ENCODE measurements around the gene CDK6. TPM values are rescaled to one million over a fixed set of nuclear protein-coding genes. Genes with fewer than 3 reads are reported as not detected.
"Not testable (repeated sequence)": the region's sequence is repeated elsewhere in the genome, so short reads cannot be mapped to it uniquely, and the experiment has no call there.

CDK6 gene
- total RNA-seq, 1 donor from 2014 or later: 254 TPM

DNA sequence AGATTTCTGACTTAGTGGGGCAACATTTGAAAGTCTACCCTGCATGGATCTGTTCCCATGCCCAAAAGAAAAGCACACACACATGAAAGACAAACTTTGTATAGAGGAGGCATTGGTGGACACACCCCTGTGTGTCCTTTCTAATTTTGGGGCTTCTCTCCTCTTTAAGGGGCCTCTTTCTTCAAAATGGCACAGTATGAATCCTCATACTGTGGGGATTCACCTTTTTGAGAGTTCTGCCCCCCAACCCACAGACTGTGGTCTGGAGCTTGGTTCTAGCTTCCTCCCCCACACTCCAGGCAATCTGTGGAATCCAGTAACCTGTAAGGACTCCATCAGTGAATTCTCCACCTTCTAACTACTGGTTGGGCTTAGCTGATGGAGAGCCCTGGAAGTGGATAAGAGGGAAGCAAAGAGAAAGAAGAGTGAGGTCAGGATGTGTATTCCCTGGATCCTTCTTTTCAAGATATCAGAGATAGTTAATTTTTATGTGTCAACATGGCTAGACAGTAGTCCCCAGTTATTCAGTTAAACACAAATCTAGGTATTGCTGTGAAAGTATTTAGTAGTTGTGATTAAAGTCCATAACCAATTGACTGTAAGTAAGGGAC, 32.4 kb upstream of the CDK6 start:
- H3K36me3 Mint-ChIP-seq (ENCODE audit: low read depth): peaks cover 43% of the 10 kb centered on the region
- H3K27ac Mint-ChIP-seq: no peak overlapping the region
- H3K4me3 Mint-ChIP-seq (ENCODE audit: low read depth): no peak overlapping the region

DNA sequence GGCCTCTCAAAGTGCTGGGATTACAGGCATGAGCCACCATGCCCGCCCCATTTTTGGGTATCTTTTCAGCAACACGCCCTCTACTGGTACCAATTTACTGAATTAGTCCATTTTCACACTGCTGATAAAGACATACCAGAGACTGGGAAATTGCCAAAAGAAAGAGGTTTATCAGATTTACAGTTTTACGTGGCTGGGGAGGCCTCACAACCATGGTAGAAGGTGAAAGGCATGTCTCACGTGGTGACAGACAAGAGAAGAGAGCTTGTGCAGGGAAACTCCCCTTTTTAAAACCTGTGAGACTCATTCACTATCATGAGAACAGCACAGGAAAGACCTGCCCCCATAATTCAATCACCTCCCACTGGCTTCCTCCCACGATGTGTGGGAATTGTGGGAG, 27.8 kb upstream of the CDK6 start:
- intact Hi-C loops (cut with micrococcal nuclease): loop anchor here (1.0 kb wide), 1 partner anchor 40 kb away; no protein-coding TSS in a partner anchor
- peaks cover 42% of the 10 kb centered on the region for H3K36me3 Mint-ChIP-seq (ENCODE audit: low read depth)
- not testable (repeated sequence) for H3K4me3 Mint-ChIP-seq (ENCODE audit: low read depth); H3K27me3 Mint-ChIP-seq (ENCODE audit: low read depth); DNase-seq (ENCODE audit: low spot score); H3K4me1 Mint-ChIP-seq (ENCODE audit: low read depth)
- peaks cover 39% of the 10 kb centered on the region for H3K9me3 Mint-ChIP-seq
- H3K27ac Mint-ChIP-seq: peak overlapping the region; percentile 34

More for the DNA sequence above, 32.4 kb upstream of the CDK6 start:
- H3K27me3 Mint-ChIP-seq (ENCODE audit: low read depth): no peaks in the 10 kb centered on the region
- DNase-seq (ENCODE audit: low spot score): no peak
- peaks cover 15% of the 10 kb centered on the region for H3K4me1 Mint-ChIP-seq (ENCODE audit: low read depth)
- intact Hi-C loops (cut with micrococcal nuclease): no loop called here
- H3K9me3 Mint-ChIP-seq: peaks cover 50% of the 10 kb centered on the region

DNA sequence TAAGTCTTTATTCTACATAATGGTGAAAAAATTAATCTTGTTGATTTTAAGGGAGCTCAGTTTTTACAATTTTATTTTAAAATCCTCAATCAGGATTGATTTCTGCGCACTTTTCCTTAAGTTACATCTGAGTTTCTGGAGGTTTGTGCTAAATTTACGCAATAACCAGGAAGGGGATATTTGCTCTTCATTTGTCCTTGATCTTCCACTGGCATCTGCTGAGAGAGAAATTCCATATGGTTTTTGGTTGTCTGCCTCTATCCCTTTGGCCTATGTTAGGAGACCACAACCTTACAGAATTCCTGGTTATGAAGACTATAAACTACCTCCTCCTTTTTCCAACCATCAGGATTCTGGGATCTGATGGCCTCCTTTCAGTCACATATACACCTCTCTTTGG, 20.1 kb upstream of the CDK6 start:
- Mint-ChIP-seq H3K4me1 (ENCODE audit: low read depth) (peaks cover 17% of the 10 kb centered on the region), H3K27me3 (ENCODE audit: low read depth) (no peaks in the 10 kb centered on the region)
- intact Hi-C loops (cut with micrococcal nuclease): no loop called here

DNA sequence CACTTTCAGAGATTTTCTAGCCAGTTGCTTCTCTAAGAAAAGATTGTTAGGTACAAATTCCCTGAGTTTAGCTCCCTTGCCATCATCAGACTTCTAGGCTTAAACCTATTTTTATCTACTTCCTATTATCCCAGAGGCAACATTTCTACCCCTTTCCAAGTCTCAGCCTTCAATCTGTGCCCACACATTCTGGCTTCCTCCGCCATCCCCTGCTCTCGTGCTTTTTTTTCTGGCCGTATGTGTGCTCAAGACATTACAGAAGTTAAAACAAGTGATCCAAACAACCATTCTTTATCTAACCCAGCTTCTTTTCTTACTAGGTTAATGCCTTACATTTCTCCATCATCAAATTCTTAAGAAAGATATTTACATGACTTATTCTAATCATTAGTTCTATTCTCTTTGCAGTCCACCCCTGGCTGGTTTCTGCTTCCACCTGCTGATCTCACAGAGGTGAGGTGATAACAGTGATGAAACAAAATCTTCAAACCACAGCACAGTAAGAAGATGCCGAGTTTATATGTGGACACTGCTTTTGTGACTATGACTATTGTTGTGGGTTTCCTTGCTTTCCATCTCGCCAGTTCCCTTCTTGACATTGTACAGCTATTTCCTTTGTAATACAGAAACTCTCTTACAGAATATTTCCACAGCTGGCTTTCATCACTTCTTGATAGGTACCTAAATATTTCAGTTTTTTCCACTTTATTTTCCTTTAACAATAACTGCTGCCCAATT, 18.3 kb upstream of the CDK6 start:
- no peaks in the 10 kb centered on the region for H3K9me3 Mint-ChIP-seq
- no peak for DNase-seq (ENCODE audit: low spot score)
- H3K36me3 Mint-ChIP-seq (ENCODE audit: low read depth): peaks cover 3% of the 10 kb centered on the region
- H3K27ac Mint-ChIP-seq: peak overlapping the region; percentile 83
- no peaks in the 10 kb centered on the region for H3K27me3 Mint-ChIP-seq (ENCODE audit: low read depth)
- no peak overlapping the region for H3K4me3 Mint-ChIP-seq (ENCODE audit: low read depth)
- peaks cover 17% of the 10 kb centered on the region for H3K4me1 Mint-ChIP-seq (ENCODE audit: low read depth)
- intact Hi-C loops (cut with micrococcal nuclease): loop anchor here (1.0 to 2.0 kb wide), 2 partner anchors 20 to 50 kb away; no protein-coding TSS in a partner anchor

More for the DNA sequence above, 20.1 kb upstream of the CDK6 start:
- Mint-ChIP-seq H3K9me3 (no peaks in the 10 kb centered on the region), H3K36me3 (ENCODE audit: low read depth) (peaks cover 5% of the 10 kb centered on the region), H3K27ac (no peak overlapping the region), H3K4me3 (ENCODE audit: low read depth) (no peak overlapping the region)
- DNase-seq (ENCODE audit: low spot score): no peak

DNA sequence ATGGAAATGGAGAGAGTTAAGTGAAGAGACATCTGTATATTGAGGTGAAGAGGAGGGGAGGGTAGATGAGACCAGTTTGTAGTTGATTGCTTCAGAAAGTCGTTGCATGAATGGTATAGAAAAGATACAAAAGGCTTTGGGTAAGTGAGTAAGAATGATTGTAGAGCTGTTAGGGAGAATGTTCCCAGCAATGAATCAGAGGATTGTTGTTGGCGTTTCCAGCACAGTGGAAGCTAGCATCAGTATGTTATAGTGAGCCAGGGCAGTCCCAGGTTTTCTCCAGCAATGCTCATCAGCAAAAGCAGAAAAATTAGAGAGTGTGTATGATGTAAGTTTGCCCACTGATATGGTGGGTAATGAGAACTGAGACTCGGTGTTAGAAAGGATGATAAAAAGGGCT, 15.4 kb upstream of the CDK6 start:
- H3K9me3 Mint-ChIP-seq: no peaks in the 10 kb centered on the region
- H3K4me3 Mint-ChIP-seq (ENCODE audit: low read depth): no peak overlapping the region
- H3K27ac Mint-ChIP-seq: no peak overlapping the region
- DNase-seq (ENCODE audit: low spot score): no peak
- H3K27me3 Mint-ChIP-seq (ENCODE audit: low read depth): no peaks in the 10 kb centered on the region
- intact Hi-C loops (cut with micrococcal nuclease): loop anchor here (1.0 kb wide), 1 partner anchor 14 kb away; no protein-coding TSS in a partner anchor
- H3K4me1 Mint-ChIP-seq (ENCODE audit: low read depth): peaks cover 24% of the 10 kb centered on the region
- H3K36me3 Mint-ChIP-seq (ENCODE audit: low read depth): peaks cover 3% of the 10 kb centered on the region

DNA sequence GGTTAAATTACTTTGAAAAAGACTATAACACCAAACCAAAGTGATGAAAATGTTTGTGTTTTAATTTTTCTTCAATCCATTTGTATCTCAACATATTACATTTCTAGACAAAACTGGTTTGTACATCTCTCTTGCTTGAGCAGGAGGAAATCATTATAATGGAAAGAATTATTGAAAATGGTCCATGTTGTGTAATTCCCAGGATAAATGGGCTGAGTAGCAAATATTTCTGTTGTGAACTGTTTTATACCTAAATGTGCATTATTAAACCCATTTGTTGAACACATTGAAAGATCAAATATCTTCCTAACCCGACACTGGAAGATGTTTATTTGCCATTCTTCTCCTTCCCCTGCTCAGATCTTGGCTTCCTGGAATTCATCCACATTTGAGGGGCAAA, 14.1 kb upstream of the CDK6 start:
- H3K4me3 Mint-ChIP-seq (ENCODE audit: low read depth): no peak overlapping the region
- DNase-seq (ENCODE audit: low spot score): no peak
- peaks cover 18% of the 10 kb centered on the region for H3K4me1 Mint-ChIP-seq (ENCODE audit: low read depth)
- no peak overlapping the region for H3K27ac Mint-ChIP-seq
- H3K36me3 Mint-ChIP-seq (ENCODE audit: low read depth): peaks cover 3% of the 10 kb centered on the region
- intact Hi-C loops (cut with micrococcal nuclease): no loop called here
- no peaks in the 10 kb centered on the region for H3K27me3 Mint-ChIP-seq (ENCODE audit: low read depth)
- no peaks in the 10 kb centered on the region for H3K9me3 Mint-ChIP-seq

DNA sequence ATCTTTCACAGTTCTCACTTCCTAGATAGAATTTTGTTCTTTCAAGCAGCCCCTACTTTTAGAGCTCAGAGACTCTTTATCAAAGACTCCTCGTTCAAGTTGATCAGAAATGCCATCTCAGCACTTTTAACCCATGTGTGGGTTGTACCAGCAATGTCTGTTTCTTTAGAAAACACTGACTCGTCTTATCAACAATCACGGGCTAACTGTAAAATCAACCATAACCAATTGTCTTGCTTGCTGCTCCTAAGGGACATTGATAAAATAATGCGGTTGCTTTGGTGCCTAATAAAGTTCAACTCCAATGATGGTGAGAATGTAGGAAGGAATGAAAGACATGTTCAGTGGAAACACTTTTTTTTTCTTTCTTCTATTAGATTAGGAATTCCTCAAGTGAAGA, 12.9 kb upstream of the CDK6 start:
- peaks cover 7% of the 10 kb centered on the region for H3K4me1 Mint-ChIP-seq (ENCODE audit: low read depth)

DNA sequence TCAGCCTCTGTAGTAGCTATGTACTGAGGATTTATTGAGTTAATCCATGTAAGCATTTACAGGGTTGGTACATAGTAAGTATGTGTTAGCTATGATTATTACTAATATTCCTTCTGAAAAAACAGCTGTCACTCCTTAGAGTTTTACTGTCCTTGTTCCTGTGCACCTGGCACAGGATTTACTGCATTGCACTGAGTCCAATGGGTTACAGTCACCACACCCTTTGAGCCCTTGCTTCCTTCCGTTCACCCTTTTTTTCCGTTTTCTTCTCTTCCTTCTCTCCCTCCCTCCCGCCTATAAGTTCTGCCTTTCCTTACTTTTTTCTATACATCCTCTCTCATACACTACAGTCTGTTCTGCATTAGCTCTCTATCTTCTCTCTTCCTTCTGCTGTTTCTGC, 12.5 kb upstream of the CDK6 start:
- DNase-seq (ENCODE audit: low spot score): no peak
- intact Hi-C loops (cut with micrococcal nuclease): no loop called here
- Mint-ChIP-seq H3K4me1 (ENCODE audit: low read depth) (peaks cover 8% of the 10 kb centered on the region), H3K4me3 (ENCODE audit: low read depth) (peak overlapping the region; percentile 34), H3K27ac (peak overlapping the region; percentile 62), H3K27me3 (ENCODE audit: low read depth) (no peaks in the 10 kb centered on the region), H3K36me3 (ENCODE audit: low read depth) (peaks cover 2% of the 10 kb centered on the region), H3K9me3 (peaks cover 2% of the 10 kb centered on the region)

More for the DNA sequence above, 12.9 kb upstream of the CDK6 start:
- no peaks in the 10 kb centered on the region for H3K27me3 Mint-ChIP-seq (ENCODE audit: low read depth)
- DNase-seq (ENCODE audit: low spot score): no peak
- H3K36me3 Mint-ChIP-seq (ENCODE audit: low read depth): no peaks in the 10 kb centered on the region
- H3K27ac Mint-ChIP-seq: peak overlapping the region; percentile 62
- intact Hi-C loops (cut with micrococcal nuclease): no loop called here
- no peaks in the 10 kb centered on the region for H3K9me3 Mint-ChIP-seq
- H3K4me3 Mint-ChIP-seq (ENCODE audit: low read depth): peak overlapping the region; percentile 34

DNA sequence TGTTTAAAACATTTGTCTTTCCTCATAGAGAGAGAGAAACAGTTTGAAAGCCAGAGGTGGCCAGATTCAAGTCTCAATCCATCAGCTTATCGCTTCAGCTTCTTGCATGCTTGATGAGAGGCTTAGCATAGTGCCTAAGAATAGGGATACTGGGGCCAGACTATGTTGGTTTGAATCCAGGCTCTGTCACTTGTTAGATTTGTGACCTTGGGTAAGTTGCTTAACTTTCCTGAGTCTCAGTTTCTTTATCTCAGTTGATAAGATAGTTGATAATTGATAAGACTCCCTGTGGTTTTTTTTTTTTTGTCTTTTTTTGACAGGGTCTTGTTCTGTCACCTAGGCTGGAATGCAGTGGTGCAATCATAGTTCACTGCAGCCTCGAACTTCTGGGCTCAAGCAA, 12.1 kb upstream of the CDK6 start:
- Mint-ChIP-seq H3K9me3 (peaks cover 7% of the 10 kb centered on the region), H3K4me3 (ENCODE audit: low read depth) (no peak overlapping the region), H3K27ac (no peak overlapping the region), H3K36me3 (ENCODE audit: low read depth) (peaks cover 6% of the 10 kb centered on the region), H3K4me1 (ENCODE audit: low read depth) (peaks cover 11% of the 10 kb centered on the region), H3K27me3 (ENCODE audit: low read depth) (no peaks in the 10 kb centered on the region)
- no peak for DNase-seq (ENCODE audit: low spot score)
- intact Hi-C loops (cut with micrococcal nuclease): no loop called here

DNA sequence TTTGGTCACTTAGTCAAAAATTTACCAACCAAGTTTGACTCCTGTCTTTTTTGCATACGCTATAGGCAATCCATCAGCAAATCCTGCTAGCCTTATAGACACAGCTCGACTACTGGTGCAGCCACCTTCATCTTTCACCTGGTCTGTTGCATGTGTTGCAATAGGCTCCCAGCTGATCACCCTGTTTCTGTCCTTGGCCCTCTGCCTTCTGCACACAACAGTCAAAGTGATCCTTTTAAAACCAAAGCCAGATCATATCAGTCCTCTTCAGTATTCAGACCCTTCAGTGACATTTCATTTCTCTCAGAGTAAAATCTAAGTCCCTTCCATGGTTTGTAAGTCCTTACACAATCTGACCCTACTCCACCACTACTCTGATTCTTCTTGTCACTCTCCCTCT, 10.9 kb upstream of the CDK6 start:
- Mint-ChIP-seq H3K4me3 (ENCODE audit: low read depth) (no peak overlapping the region), H3K27me3 (ENCODE audit: low read depth) (no peaks in the 10 kb centered on the region), H3K9me3 (peaks cover 10% of the 10 kb centered on the region), H3K4me1 (ENCODE audit: low read depth) (peaks cover 13% of the 10 kb centered on the region), H3K36me3 (ENCODE audit: low read depth) (peaks cover 8% of the 10 kb centered on the region), H3K27ac (no peak overlapping the region)
- no peak for DNase-seq (ENCODE audit: low spot score)
- intact Hi-C loops (cut with micrococcal nuclease): loop anchor here (1.0 kb wide), 1 partner anchor 11 kb away; the partner anchor contains the start of gene CDK6

DNA sequence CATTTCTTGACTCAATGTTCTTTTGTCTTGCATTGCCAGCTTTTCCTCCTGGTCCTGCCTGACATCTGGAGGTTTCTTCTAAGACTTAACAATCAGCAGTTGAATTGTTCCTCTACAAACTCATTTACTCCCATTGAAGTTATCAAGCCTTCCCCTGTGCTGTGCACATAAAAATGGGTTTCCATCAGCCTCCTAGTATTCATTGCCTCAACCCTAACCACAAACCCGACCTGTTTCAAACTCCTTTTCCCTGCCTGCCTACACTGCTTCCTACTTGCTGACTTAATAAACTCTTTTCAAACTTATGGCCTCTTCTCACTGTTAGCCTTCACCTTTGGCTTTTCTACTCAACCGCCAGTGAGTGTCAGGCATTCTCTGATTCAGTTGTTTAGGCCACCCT, 9.4 kb upstream of the CDK6 start:
- Mint-ChIP-seq H3K4me3 (ENCODE audit: low read depth) (no peak overlapping the region), H3K9me3 (peaks cover 10% of the 10 kb centered on the region), H3K36me3 (ENCODE audit: low read depth) (peaks cover 8% of the 10 kb centered on the region), H3K27ac (no peak overlapping the region), H3K27me3 (ENCODE audit: low read depth) (peaks cover 8% of the 10 kb centered on the region), H3K4me1 (ENCODE audit: low read depth) (peaks cover 21% of the 10 kb centered on the region)
- DNase-seq (ENCODE audit: low spot score): no peak
- intact Hi-C loops (cut with micrococcal nuclease): no loop called here

DNA sequence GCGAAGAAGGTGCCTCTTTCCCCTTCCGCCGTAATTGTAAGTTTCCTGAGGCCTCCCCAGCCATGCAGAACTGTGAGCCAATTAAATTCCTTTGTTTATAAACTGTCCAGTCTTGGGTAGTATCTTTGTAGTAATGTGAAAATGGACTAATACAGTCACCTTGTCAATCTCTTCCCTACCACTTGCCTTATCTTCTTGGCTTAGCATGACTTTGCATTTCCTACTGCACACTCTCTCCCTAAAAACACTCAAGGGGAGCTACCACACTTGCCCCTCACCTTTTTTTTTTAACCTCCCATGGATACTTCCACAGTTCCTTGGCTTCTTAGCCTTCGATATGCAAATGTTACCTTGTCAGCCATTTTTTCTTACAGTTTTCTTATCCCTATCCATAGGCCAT, 7.4 kb upstream of the CDK6 start:
- intact Hi-C loops (cut with micrococcal nuclease): no loop called here
- Mint-ChIP-seq H3K27me3 (ENCODE audit: low read depth) (peaks cover 16% of the 10 kb centered on the region), H3K27ac (no peak overlapping the region), H3K4me1 (ENCODE audit: low read depth) (peaks cover 19% of the 10 kb centered on the region), H3K4me3 (ENCODE audit: low read depth) (no peak overlapping the region), H3K9me3 (peaks cover 10% of the 10 kb centered on the region), H3K36me3 (ENCODE audit: low read depth) (peaks cover 8% of the 10 kb centered on the region)
- no peak for DNase-seq (ENCODE audit: low spot score)

DNA sequence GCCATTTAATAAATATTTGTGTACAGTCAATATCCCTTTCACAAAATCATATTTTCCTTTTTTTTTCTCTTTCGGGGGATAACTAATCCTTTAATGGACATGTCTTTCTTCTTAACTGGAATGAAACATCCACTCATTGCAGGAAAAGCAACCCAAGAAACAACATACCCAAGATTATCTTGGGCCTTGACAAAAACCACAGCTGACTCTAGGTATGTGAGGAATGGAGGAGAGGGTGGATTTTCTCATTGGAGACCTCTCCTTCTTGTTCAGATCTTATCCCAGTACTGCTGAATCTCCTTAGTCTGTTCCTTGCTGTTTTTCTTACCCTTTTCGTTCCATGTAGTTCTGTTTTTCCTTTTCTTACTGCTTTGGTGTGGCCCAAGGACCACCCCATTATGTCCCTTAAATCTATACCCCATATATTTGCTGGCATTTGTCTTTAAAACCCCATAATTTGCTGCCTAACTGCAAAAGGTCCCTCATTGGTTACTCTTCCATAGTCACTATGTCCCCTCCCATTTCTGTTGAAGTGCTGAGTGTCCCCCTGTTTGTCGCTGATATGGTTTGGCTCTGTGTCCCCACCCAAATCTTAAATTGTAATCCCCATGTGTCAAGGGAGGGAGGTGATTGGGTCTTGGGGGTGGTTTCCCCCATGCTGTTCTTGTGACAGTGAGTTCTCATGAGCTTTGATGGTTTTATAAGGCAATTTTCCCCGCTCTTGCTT, 6.8 kb upstream of the CDK6 start:
- Mint-ChIP-seq H3K4me1 (ENCODE audit: low read depth) (peaks cover 21% of the 10 kb centered on the region), H3K36me3 (ENCODE audit: low read depth) (peaks cover 8% of the 10 kb centered on the region)

More for the DNA sequence above, 6.8 kb upstream of the CDK6 start:
- intact Hi-C loops (cut with micrococcal nuclease): no loop called here
- H3K27me3 Mint-ChIP-seq (ENCODE audit: low read depth): peaks cover 19% of the 10 kb centered on the region
- no peak for DNase-seq (ENCODE audit: low spot score)
- H3K9me3 Mint-ChIP-seq: peaks cover 10% of the 10 kb centered on the region
- no peak overlapping the region for H3K27ac Mint-ChIP-seq
- no peak overlapping the region for H3K4me3 Mint-ChIP-seq (ENCODE audit: low read depth)
